HG03135 (cell line): Measurements from ENCODE around the gene LRFN3.
A peak's percentile ranks its signal among the peaks of the same experiment; 100 is the strongest.
"Not testable (repeated sequence)": the region's sequence is repeated elsewhere in the genome, so short reads cannot be mapped to it uniquely, and the experiment has no call there.

Experiments used
- ATAC-seq: cut with Tn5 transposase; IDR thresholded peaks from one replicate; pipeline ENCODE4 v1.9.1; 2021; ENCODE audit warnings: mild to moderate bottlenecking, moderate library complexity; ENCODE audit not compliant: unreplicated experiment

LRFN3 gene

GRCh38 chr19:35935911-35936737, at the start of gene LRFN3:
TSS of gene LRFN3 (plus strand) at chr19:35936374. CDS start at chr19:35939426, 3,052 bp downstream.
- ATAC-seq: no peak

GRCh38 chr19:35887197-35887596, 49.0 kb upstream of the LRFN3 start:
- ATAC-seq: no peak

GRCh38 chr19:35888398-35888797, 47.8 kb upstream of the LRFN3 start:
- ATAC-seq: no peak

GRCh38 chr19:35889370-35890112, 46.6 kb upstream of the LRFN3 start:
- no peak for ATAC-seq

- no peak for ATAC-seq
Observed at GRCh38 chr19:35890113-35890650, 46.0 kb upstream of the LRFN3 start.

- not testable (repeated sequence) for ATAC-seq
Observed at GRCh38 chr19:35891819-35892218, 44.4 kb upstream of the LRFN3 start.

GRCh38 chr19:35894342-35894741, 41.8 kb upstream of the LRFN3 start:
- no peak for ATAC-seq

GRCh38 chr19:35895911-35896642, 40.1 kb upstream of the LRFN3 start:
- ATAC-seq: no peak

- no peak for ATAC-seq
Observed at GRCh38 chr19:35896643-35897040, 39.5 kb upstream of the LRFN3 start.

- ATAC-seq: no peak
Observed at GRCh38 chr19:35897706-35898451, 38.3 kb upstream of the LRFN3 start.

- no peak for ATAC-seq
Observed at GRCh38 chr19:35898499-35898809, 37.7 kb upstream of the LRFN3 start.

GRCh38 chr19:35899547-35900214, 36.5 kb upstream of the LRFN3 start:
- ATAC-seq: peak; percentile 41

- ATAC-seq: no peak
Observed at GRCh38 chr19:35901055-35901644, 35.0 kb upstream of the LRFN3 start.

- ATAC-seq: no peak
Observed at GRCh38 chr19:35901854-35902661, 34.1 kb upstream of the LRFN3 start, which contains the start of gene HCST. TSS of gene HCST (plus strand) at chr19:35902529. CDS start at chr19:35902594, 65 bp downstream.

GRCh38 chr19:35902870-35903475, 33.2 kb upstream of the LRFN3 start:
- ATAC-seq: no peak

- ATAC-seq: peak; percentile 43
Observed at GRCh38 chr19:35903550-35904179, 32.5 kb upstream of the LRFN3 start.

- ATAC-seq: no peak
Observed at GRCh38 chr19:35904311-35905068, 31.7 kb upstream of the LRFN3 start.
